HepG2 (cell line): ENCODE data around the gene CFAP45. TPM values are rescaled to one million over a fixed set of nuclear protein-coding genes. Genes with fewer than 3 reads are reported as not detected.

Experiments
- CCAR2 ChIP-seq: fragments of 200-400 bp; formaldehyde crosslinking; optimal IDR thresholded peaks from 2 replicates; pipeline ENCODE3; 2018; ENCODE audit warnings: low read depth, mild to moderate bottlenecking, low read length, moderate library complexity
- GLMP ChIP-seq: sonication (generic); formaldehyde crosslinking; IDR thresholded peaks from 2 replicates; pipeline ENCODE4 v1.9.0; 2021; ENCODE audit warnings: missing genetic modification reagents, mild to moderate bottlenecking, borderline replicate concordance
- HMGXB4 ChIP-seq, 2 experiments: sonication (generic) in 1 of 2; formaldehyde crosslinking in 1 of 2; IDR thresholded peaks; 2 replicates each; pipeline versions ENCODE4 v1.4.0 to v1.6.1; 2018 to 2020; ENCODE audit warnings: missing genetic modification reagents in 2 of 2, borderline replicate concordance in 1 of 2, low read depth in 1 of 2, mild to moderate bottlenecking in 1 of 2, missing biosample characterization in 1 of 2
- ISL2 ChIP-seq: sonication (generic); formaldehyde crosslinking; IDR thresholded peaks from 2 replicates; pipeline ENCODE4 v1.5.0; 2020; ENCODE audit warnings: missing genetic modification reagents
- polyA plus RNA-seq, 8 experiments: library from polyadenylated mRNA; depleted of rRNA in 3 of 8; stranded (reverse) in 7 of 8; unstranded in 1 of 8; fragments of >200 nt; fragmentation: Illumina TruSeq in 4 of 8; extraction: Trizol in 4 of 8; gene quantifications; 2 replicates each; pipeline versions ENCODE4 v1.2.1 to v1.2.3, GENCODE V29; 2011 to 2016; ENCODE audit warnings: low read depth in 4 of 8, missing spikeins in 1 of 8, mixed read lengths in 1 of 8; ENCODE audit not compliant: insufficient read depth in 1 of 8
- total RNA-seq, 5 experiments: library from RNA; depleted of rRNA; stranded (reverse); fragments of >200 nt; fragmentation: Illumina TruSeq; extraction: Trizol; gene quantifications; 2 replicates each; pipeline ENCODE4 v1.2.3, GENCODE V29; 2016; ENCODE audit warnings: low read depth in 1 of 5
- TF ChIP-seq, protein P1 (sequence below): sonication (generic); formaldehyde crosslinking; IDR thresholded peaks from 2 replicates; pipeline ENCODE4 v1.8.1; 2022; ENCODE audit warnings: low read depth, mild to moderate bottlenecking, missing genetic modification reagents

Gene CFAP45
- total and polyA plus RNA-seq, 2 of the 13 experiments (the other 11 are each of a cell fraction or from before 2014, with no cell fraction given), result not detected

- no peak for TF ChIP-seq GLMP (CRISPR knock-in tag)
- no peak for TF ChIP-seq ISL2 (CRISPR knock-in tag)
- TF ChIP-seq, protein P1, sequence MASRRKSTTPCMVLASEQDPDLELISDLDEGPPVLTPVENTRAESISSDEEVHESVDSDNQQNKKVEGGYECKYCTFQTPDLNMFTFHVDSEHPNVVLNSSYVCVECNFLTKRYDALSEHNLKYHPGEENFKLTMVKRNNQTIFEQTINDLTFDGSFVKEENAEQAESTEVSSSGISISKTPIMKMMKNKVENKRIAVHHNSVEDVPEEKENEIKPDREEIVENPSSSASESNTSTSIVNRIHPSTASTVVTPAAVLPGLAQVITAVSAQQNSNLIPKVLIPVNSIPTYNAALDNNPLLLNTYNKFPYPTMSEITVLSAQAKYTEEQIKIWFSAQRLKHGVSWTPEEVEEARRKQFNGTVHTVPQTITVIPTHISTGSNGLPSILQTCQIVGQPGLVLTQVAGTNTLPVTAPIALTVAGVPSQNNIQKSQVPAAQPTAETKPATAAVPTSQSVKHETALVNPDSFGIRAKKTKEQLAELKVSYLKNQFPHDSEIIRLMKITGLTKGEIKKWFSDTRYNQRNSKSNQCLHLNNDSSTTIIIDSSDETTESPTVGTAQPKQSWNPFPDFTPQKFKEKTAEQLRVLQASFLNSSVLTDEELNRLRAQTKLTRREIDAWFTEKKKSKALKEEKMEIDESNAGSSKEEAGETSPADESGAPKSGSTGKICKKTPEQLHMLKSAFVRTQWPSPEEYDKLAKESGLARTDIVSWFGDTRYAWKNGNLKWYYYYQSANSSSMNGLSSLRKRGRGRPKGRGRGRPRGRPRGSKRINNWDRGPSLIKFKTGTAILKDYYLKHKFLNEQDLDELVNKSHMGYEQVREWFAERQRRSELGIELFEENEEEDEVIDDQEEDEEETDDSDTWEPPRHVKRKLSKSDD (CRISPR knock-in tag), result no peak
- TF ChIP-seq CCAR2, result no peak
- no peak for TF ChIP-seq HMGXB4 (CRISPR knock-in tag; IDR thresholded peaks at IDR 0.05; ENCODE audit: borderline replicate concordance in 1 of 2, low read depth in 1 of 2)
Measured at GRCh38 chr1:159932296-159933285, 32.6 kb upstream of the CFAP45 start (continued).
